Activated CD4-positive, alpha-beta memory T cell treated with anti-CD3 and anti-CD28 coated beads for 36 hours (primary cell): Measurements from ENCODE around the gene DNAH9. TPM values are rescaled to one million over a fixed set of nuclear protein-coding genes. Genes with fewer than 3 reads are reported as not detected.

Experiments
- CTCF ChIA-PET: fragments of 350-600 bp; sonication (Branson Sonifier 250); formaldehyde crosslinking; loops from one replicate; lab custom pipeline; 2021; ENCODE audit warnings: antibody characterized with exemption, inconsistent platforms; lab: Charles Lee
- POLR2A ChIA-PET: fragments of 350-600 bp; sonication (Branson Sonifier 250); formaldehyde crosslinking; loops from one replicate; lab custom pipeline; 2021; ENCODE audit warnings: antibody characterized with exemption; lab: Charles Lee
- DNase-seq: peaks from one replicate; pipeline ENCODE4 v3.0.0-alpha.2; 2020
- H3K27ac Mint-ChIP-seq: one replicate; pipeline ENCODE4 v1.8.0; 2021; ENCODE audit warnings: mixed read lengths
- H3K27me3 Mint-ChIP-seq: one replicate; pipeline ENCODE4 v1.8.0; 2021; ENCODE audit warnings: mixed read lengths
- H3K36me3 Mint-ChIP-seq: one replicate; pipeline ENCODE4 v1.8.0; 2021; ENCODE audit warnings: mixed read lengths
- H3K4me1 Mint-ChIP-seq: one replicate; pipeline ENCODE4 v1.8.0; 2021; ENCODE audit warnings: low read depth, mixed read lengths
- H3K4me3 Mint-ChIP-seq: one replicate; pipeline ENCODE4 v1.8.0; 2021; ENCODE audit warnings: mild to moderate bottlenecking, mixed read lengths
- H3K9me3 Mint-ChIP-seq: one replicate; pipeline ENCODE4 v1.8.0; 2021; ENCODE audit warnings: mixed read lengths
- intact Hi-C: fragments of 100-400 bp; cut with micrococcal nuclease; formaldehyde crosslinking; loops from one replicate; pipeline ENCODE4 v1.15.1; 2023
- total RNA-seq, 2 experiments: library from RNA; stranded (reverse); gene quantifications; one replicate each; pipeline ENCODE4 v1.2.3, GENCODE V29; 2021

Gene DNAH9
- total RNA-seq, 2 experiments from 2014 or later = not detected

GRCh38 chr17:11622492-11622891 is 24.2 kb downstream of the DNAH9 start:
- Mint-ChIP-seq H3K27me3 (no peaks in the 10 kb centered on the region), H3K9me3 (peaks cover 3% of the 10 kb centered on the region), H3K27ac (no peak overlapping the region), H3K4me1 (no peaks in the 10 kb centered on the region), H3K4me3 (no peak overlapping the region), H3K36me3 (no peaks in the 10 kb centered on the region)
- DNase-seq = no peak
- CTCF ChIA-PET = no interaction called here
- intact Hi-C loops = no loop called here
- POLR2A ChIA-PET = no interaction called here

- no peaks in the 10 kb centered on the region for H3K4me1 Mint-ChIP-seq
- DNase-seq = no peak
- H3K27ac Mint-ChIP-seq = no peak overlapping the region
- peaks cover 3% of the 10 kb centered on the region for H3K9me3 Mint-ChIP-seq
- POLR2A ChIA-PET = interaction anchor here (0.7 kb wide), 1 partner anchor 118 kb away, joined by 3 read pairs; no protein-coding TSS in a partner anchor
- CTCF ChIA-PET = no interaction called here
- H3K4me3 Mint-ChIP-seq = no peak overlapping the region
- H3K27me3 Mint-ChIP-seq = no peaks in the 10 kb centered on the region
- intact Hi-C loops = no loop called here
- no peaks in the 10 kb centered on the region for H3K36me3 Mint-ChIP-seq
These were observed 26.7 kb downstream of the DNAH9 start for GRCh38 chr17:11624976-11625375.

GRCh38 chr17:11625878-11626277 is 27.6 kb downstream of the DNAH9 start:
- no peak overlapping the region for H3K27ac Mint-ChIP-seq
- no peak overlapping the region for H3K4me3 Mint-ChIP-seq
- intact Hi-C loops = no loop called here
- no peak for DNase-seq
- CTCF ChIA-PET = no interaction called here
- POLR2A ChIA-PET = no interaction called here
- H3K36me3 Mint-ChIP-seq = no peaks in the 10 kb centered on the region
- no peaks in the 10 kb centered on the region for H3K27me3 Mint-ChIP-seq
- peaks cover 3% of the 10 kb centered on the region for H3K9me3 Mint-ChIP-seq
- H3K4me1 Mint-ChIP-seq = no peaks in the 10 kb centered on the region

- ChIA-PET CTCF (no interaction called here), POLR2A (no interaction called here)
- Mint-ChIP-seq H3K27me3 (no peaks in the 10 kb centered on the region), H3K9me3 (no peaks in the 10 kb centered on the region), H3K4me3 (no peak overlapping the region), H3K4me1 (no peaks in the 10 kb centered on the region), H3K36me3 (no peaks in the 10 kb centered on the region), H3K27ac (no peak overlapping the region)
- DNase-seq = no peak
- intact Hi-C loops = no loop called here
These were observed 29.2 kb downstream of the DNAH9 start for GRCh38 chr17:11627301-11627940.

- intact Hi-C loops = no loop called here
- Mint-ChIP-seq H3K27me3 (no peaks in the 10 kb centered on the region), H3K4me3 (no peak overlapping the region), H3K4me1 (no peaks in the 10 kb centered on the region), H3K36me3 (no peaks in the 10 kb centered on the region), H3K27ac (no peak overlapping the region), H3K9me3 (no peaks in the 10 kb centered on the region)
- POLR2A ChIA-PET = no interaction called here
- no peak for DNase-seq
- CTCF ChIA-PET = no interaction called here
These were observed 30.1 kb downstream of the DNAH9 start for GRCh38 chr17:11628374-11628773.

GRCh38 chr17:11628831-11629230 is 30.6 kb downstream of the DNAH9 start:
- H3K27me3 Mint-ChIP-seq = no peaks in the 10 kb centered on the region
- intact Hi-C loops = no loop called here
- no peaks in the 10 kb centered on the region for H3K36me3 Mint-ChIP-seq
- no peaks in the 10 kb centered on the region for H3K4me1 Mint-ChIP-seq
- POLR2A ChIA-PET = no interaction called here
- DNase-seq = no peak
- no peak overlapping the region for H3K4me3 Mint-ChIP-seq
- no peak overlapping the region for H3K27ac Mint-ChIP-seq
- H3K9me3 Mint-ChIP-seq = no peaks in the 10 kb centered on the region
- CTCF ChIA-PET = no interaction called here

- Mint-ChIP-seq H3K4me1 (no peaks in the 10 kb centered on the region), H3K4me3 (no peak overlapping the region), H3K27me3 (no peaks in the 10 kb centered on the region), H3K9me3 (peaks cover 2% of the 10 kb centered on the region), H3K27ac (no peak overlapping the region), H3K36me3 (no peaks in the 10 kb centered on the region)
- ChIA-PET POLR2A (interaction anchor here (0.6 kb wide), 1 partner anchor 756 kb away, joined by 3 read pairs; no protein-coding TSS in a partner anchor), CTCF (no interaction called here)
- intact Hi-C loops = no loop called here
- DNase-seq = no peak
These were observed 38.5 kb downstream of the DNAH9 start for GRCh38 chr17:11636771-11637170.

- Mint-ChIP-seq H3K27ac (no peak overlapping the region), H3K4me3 (no peak overlapping the region), H3K4me1 (no peaks in the 10 kb centered on the region), H3K36me3 (no peaks in the 10 kb centered on the region), H3K27me3 (no peaks in the 10 kb centered on the region), H3K9me3 (peaks cover 2% of the 10 kb centered on the region)
- CTCF ChIA-PET = interaction anchor here (0.6 kb wide), 1 partner anchor 63 kb away, joined by 4 read pairs; no protein-coding TSS in a partner anchor
- intact Hi-C loops = no loop called here
- POLR2A ChIA-PET = no interaction called here
- no peak for DNase-seq
These were observed 39.5 kb downstream of the DNAH9 start for GRCh38 chr17:11637796-11638195.

- no peak overlapping the region for H3K4me3 Mint-ChIP-seq
- H3K9me3 Mint-ChIP-seq = peaks cover 2% of the 10 kb centered on the region
- H3K4me1 Mint-ChIP-seq = no peaks in the 10 kb centered on the region
- no peaks in the 10 kb centered on the region for H3K36me3 Mint-ChIP-seq
- ChIA-PET POLR2A (no interaction called here), CTCF (no interaction called here)
- H3K27me3 Mint-ChIP-seq = no peaks in the 10 kb centered on the region
- H3K27ac Mint-ChIP-seq = no peak overlapping the region
- intact Hi-C loops = no loop called here
- no peak for DNase-seq
These were observed 40.5 kb downstream of the DNAH9 start for GRCh38 chr17:11638700-11639265.

- intact Hi-C loops = no loop called here
- no peak for DNase-seq
- H3K9me3 Mint-ChIP-seq = peaks cover 2% of the 10 kb centered on the region
- no peak overlapping the region for H3K4me3 Mint-ChIP-seq
- POLR2A ChIA-PET = no interaction called here
- H3K27ac Mint-ChIP-seq = no peak overlapping the region
- no peaks in the 10 kb centered on the region for H3K4me1 Mint-ChIP-seq
- no peaks in the 10 kb centered on the region for H3K36me3 Mint-ChIP-seq
- CTCF ChIA-PET = no interaction called here
- H3K27me3 Mint-ChIP-seq = no peaks in the 10 kb centered on the region
These were observed 41.6 kb downstream of the DNAH9 start for GRCh38 chr17:11639736-11640462.

- no peak overlapping the region for H3K27ac Mint-ChIP-seq
- POLR2A ChIA-PET = no interaction called here
- no peaks in the 10 kb centered on the region for H3K36me3 Mint-ChIP-seq
- H3K27me3 Mint-ChIP-seq = no peaks in the 10 kb centered on the region
- intact Hi-C loops = no loop called here
- peaks cover 2% of the 10 kb centered on the region for H3K9me3 Mint-ChIP-seq
- no peaks in the 10 kb centered on the region for H3K4me1 Mint-ChIP-seq
- CTCF ChIA-PET = no interaction called here
- DNase-seq = no peak
- no peak overlapping the region for H3K4me3 Mint-ChIP-seq
These were observed 42.2 kb downstream of the DNAH9 start for GRCh38 chr17:11640463-11640814.

- intact Hi-C loops = no loop called here
- POLR2A ChIA-PET = no interaction called here
- Mint-ChIP-seq H3K4me3 (no peak overlapping the region), H3K27me3 (no peaks in the 10 kb centered on the region), H3K27ac (no peak overlapping the region), H3K36me3 (no peaks in the 10 kb centered on the region), H3K9me3 (peaks cover 2% of the 10 kb centered on the region), H3K4me1 (no peaks in the 10 kb centered on the region)
- CTCF ChIA-PET = no interaction called here
- no peak for DNase-seq
These were observed 43.4 kb downstream of the DNAH9 start for GRCh38 chr17:11641521-11642275.
